Measurements from ENCODE around the gene MIEF1.

MIEF1 gene

DNA sequence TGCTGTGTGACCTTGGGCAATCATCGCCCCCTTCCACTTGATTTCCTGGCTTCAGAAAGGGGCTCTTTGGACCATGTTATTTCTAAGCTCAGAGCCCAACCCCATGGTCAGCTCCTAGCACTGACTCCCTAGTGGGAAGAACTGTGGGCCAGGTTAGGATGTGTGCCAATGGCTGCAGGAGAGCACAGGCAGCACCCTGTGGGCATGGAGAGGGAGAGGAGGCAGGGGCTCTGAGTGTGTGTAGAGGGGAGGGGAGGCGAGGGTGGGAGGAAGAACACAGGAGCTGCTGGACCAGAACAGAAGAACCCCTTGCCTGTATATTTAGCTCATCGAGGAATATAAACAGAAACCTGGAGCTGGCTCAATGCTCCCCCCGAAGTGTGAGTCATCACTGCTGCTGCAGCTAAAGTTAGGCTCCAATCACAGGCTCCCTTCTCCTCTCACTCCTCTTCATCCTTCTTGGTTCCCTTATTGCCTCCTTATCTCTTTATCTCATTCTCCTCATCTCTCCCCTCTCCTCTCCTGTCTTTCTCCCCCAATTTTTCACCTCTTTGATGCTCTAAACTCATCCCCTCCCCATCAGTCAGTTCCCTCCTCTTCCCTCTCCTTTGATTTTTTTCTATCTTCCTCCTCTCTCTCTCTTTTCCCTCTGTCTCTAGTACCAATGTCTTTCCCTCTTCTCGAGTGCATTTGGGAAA lies 44.9 kb downstream of the MIEF1 start:
- TF ChIP-seq, protein P1, sequence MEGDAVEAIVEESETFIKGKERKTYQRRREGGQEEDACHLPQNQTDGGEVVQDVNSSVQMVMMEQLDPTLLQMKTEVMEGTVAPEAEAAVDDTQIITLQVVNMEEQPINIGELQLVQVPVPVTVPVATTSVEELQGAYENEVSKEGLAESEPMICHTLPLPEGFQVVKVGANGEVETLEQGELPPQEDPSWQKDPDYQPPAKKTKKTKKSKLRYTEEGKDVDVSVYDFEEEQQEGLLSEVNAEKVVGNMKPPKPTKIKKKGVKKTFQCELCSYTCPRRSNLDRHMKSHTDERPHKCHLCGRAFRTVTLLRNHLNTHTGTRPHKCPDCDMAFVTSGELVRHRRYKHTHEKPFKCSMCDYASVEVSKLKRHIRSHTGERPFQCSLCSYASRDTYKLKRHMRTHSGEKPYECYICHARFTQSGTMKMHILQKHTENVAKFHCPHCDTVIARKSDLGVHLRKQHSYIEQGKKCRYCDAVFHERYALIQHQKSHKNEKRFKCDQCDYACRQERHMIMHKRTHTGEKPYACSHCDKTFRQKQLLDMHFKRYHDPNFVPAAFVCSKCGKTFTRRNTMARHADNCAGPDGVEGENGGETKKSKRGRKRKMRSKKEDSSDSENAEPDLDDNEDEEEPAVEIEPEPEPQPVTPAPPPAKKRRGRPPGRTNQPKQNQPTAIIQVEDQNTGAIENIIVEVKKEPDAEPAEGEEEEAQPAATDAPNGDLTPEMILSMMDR (IDR thresholded peaks at IDR 0.05; ENCODE audit: low read depth, low read length) = no peak
- Histone ChIP-seq H3K9me3 (no peaks in the 10 kb centered on the region), H3K27me3 (no peaks in the 10 kb centered on the region), H3K4me3 (ENCODE audit: low read depth, low read length) (no peak overlapping the region), H3K4me1 (peaks cover 11% of the 10 kb centered on the region), H3K36me3 (no peaks in the 10 kb centered on the region)
- no peak for DNase-seq

DNA sequence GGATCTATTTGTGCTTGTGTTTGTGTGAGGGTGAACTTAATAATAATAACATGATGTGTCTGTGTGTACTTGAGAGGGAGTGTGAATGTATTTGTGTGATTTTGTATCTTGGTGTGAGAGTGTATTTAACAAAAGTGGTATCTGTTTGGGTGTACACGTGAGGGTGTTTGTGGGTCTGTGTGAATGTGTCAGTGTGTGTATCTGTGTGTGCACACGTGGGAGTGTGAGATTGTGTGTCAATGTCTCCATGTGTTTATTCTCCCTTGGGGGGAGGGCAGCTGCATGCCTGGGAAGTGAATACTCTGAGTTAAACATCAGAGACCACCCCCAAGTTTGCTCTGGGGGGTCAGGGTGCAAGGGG lies 45.5 kb downstream of the MIEF1 start:
- Histone ChIP-seq H3K36me3 (no peaks in the 10 kb centered on the region), H3K27me3 (no peaks in the 10 kb centered on the region)
- TF ChIP-seq, protein P1 (IDR thresholded peaks at IDR 0.05; ENCODE audit: low read depth, low read length) = no peak

GRCh38 chr22:39553429-39553828 lies 51.3 kb downstream of the MIEF1 start:
- Histone ChIP-seq H3K9me3 (no peaks in the 10 kb centered on the region), H3K27me3 (peaks cover 24% of the 10 kb centered on the region), H3K36me3 (no peaks in the 10 kb centered on the region), H3K4me3 (ENCODE audit: low read depth, low read length) (no peak overlapping the region), H3K4me1 (no peaks in the 10 kb centered on the region)
- TF ChIP-seq, protein P1 (IDR thresholded peaks at IDR 0.05; ENCODE audit: low read depth, low read length) = no peak
- no peak for DNase-seq

More for the DNA sequence above, 45.5 kb downstream of the MIEF1 start:
- H3K9me3 ChIP-seq = no peaks in the 10 kb centered on the region
- peaks cover 11% of the 10 kb centered on the region for H3K4me1 ChIP-seq
- DNase-seq = no peak
- H3K4me3 ChIP-seq (ENCODE audit: low read depth, low read length) = no peak overlapping the region

DNA sequence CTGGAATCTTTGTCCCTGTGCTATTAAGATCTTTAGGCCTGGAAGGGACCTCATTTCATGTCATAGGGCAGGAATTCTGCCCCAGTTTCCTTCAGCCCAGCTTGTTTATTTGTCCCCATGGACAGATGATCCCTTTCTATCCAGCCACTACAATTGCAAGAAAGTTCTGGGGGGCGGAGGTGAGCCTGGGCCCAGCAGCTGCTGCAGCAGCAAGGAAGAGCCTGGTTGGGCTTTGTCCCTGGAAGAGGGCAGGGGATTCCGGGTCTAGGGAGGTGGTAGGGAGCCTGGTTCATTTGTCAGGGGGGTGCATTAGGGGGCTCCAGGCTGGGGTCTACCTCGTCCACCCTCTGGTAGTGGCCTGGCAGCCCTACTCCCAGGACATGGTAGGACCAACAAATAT lies 52.1 kb downstream of the MIEF1 start:
- no peak for DNase-seq
- no peaks in the 10 kb centered on the region for H3K4me1 ChIP-seq
- H3K36me3 ChIP-seq = no peaks in the 10 kb centered on the region

DNA sequence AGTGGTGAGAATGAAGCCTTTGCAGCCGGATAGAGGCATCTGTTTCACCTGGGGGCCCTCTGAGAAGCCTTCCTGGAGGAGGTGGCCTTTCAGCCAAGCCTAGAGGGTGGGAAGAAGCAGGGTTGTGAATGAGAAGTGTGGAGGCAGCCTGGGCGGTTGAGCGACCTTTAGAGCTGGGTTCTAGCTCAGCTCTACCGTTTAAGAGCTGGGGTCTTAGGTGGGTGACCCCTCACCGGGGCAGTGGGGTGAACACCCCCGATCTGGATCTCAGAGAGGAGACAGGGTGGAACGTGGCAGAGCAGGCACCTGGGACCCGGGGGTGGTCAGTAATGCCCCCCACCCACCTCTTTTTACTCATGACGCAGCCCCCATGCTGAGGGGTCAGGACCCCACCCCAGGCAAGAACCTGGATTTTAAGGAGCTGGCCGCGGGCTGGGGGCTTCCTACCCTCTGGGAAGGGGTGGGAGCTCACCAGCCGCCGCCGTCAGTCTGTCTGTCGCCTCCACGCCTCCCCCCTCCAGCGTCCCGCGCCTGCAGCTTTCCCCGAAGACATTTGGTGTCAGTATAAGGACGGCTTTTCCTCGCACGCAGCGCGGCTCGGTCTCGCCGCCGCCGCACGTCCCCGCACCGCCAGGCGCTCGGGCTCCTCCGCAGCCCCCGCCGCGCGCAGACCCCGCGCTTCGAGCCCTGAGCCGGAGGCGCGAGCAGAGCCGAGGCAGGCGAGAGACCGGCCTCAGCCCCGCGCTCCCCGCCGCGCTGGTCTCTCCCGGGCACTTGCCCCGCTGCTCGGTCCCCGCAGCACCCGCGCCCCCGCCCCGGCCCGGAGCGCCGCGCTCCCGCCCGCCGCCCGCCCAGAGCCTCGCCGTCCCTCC lies 55.1 kb downstream of the MIEF1 start:
- peak; percentile 53 for DNase-seq
- Histone ChIP-seq H3K4me3 (ENCODE audit: low read depth, low read length) (no peak overlapping the region), H3K27me3 (peaks cover 24% of the 10 kb centered on the region), H3K36me3 (no peaks in the 10 kb centered on the region), H3K4me1 (no peaks in the 10 kb centered on the region), H3K9me3 (no peaks in the 10 kb centered on the region)
- TF ChIP-seq, protein P1 (IDR thresholded peaks at IDR 0.05; ENCODE audit: low read depth, low read length) = no peak

More for the DNA sequence above, 52.1 kb downstream of the MIEF1 start:
- H3K4me3 ChIP-seq (ENCODE audit: low read depth, low read length) = no peak overlapping the region
- peaks cover 24% of the 10 kb centered on the region for H3K27me3 ChIP-seq
- H3K9me3 ChIP-seq = no peaks in the 10 kb centered on the region
- TF ChIP-seq, protein P1 (IDR thresholded peaks at IDR 0.05; ENCODE audit: low read depth, low read length) = no peak
